SU-DHL-6 (cell line): ENCODE data around the gene IFT122.
"Not testable (repeated sequence)": the region's sequence is repeated elsewhere in the genome, so short reads cannot be mapped to it uniquely, and the experiment has no call there.

Experiments
- H2AFZ ChIP-seq: fragments of 200-600 bp; sonication (generic); 2 replicates; pipeline ENCODE4 v1.6.1; 2014; ENCODE audit warnings: low read depth, mild to moderate bottlenecking, moderate library complexity, mixed read lengths, antibody characterized with exemption, low read length; ENCODE audit not compliant: severe bottlenecking
- H3F3A ChIP-seq: fragments of 200-600 bp; shearing (Covaris generic); 2 replicates; pipeline ENCODE4 v1.6.0; 2016; ENCODE audit warnings: antibody characterized with exemption, mild to moderate bottlenecking; ENCODE audit not compliant: insufficient read depth
- H3K27ac ChIP-seq: fragments of 200-600 bp; sonication (generic); 2 replicates; pipeline ENCODE4 v1.5.1; 2016; ENCODE audit warnings: low read depth, mild to moderate bottlenecking, low read length, moderate library complexity, mixed read lengths
- H3K27me3 ChIP-seq: fragments of 200-600 bp; sonication (generic), shearing (Covaris generic); 2 replicates; pipeline ENCODE4 v1.6.0; 2014; ENCODE audit warnings: mild to moderate bottlenecking, low read length
- H3K36me3 ChIP-seq: fragments of 200-600 bp; sonication (generic); 2 replicates; pipeline ENCODE4 v1.6.1; 2014; ENCODE audit warnings: mild to moderate bottlenecking, low read length, mixed read lengths
- H3K4me2 ChIP-seq: fragments of 300-600, 200-600 bp; shearing (Covaris generic), sonication (generic); 2 replicates; pipeline ENCODE4 v1.6.0; 2014; ENCODE audit warnings: low read length, low read depth, mild to moderate bottlenecking; ENCODE audit not compliant: poor library complexity, severe bottlenecking
- H3K4me3 ChIP-seq: fragments of 200-600 bp; sonication (generic); 2 replicates; pipeline ENCODE4 v1.5.1; 2014; ENCODE audit warnings: antibody characterized with exemption, low read length, mild to moderate bottlenecking, mixed read lengths; ENCODE audit not compliant: insufficient read depth, poor library complexity, severe bottlenecking
- H3K79me2 ChIP-seq: fragments of 200-600 bp; sonication (generic); 2 replicates; pipeline ENCODE4 v1.6.1; 2014; ENCODE audit warnings: mild to moderate bottlenecking, low read length, moderate library complexity; ENCODE audit not compliant: insufficient read depth
- H3K9ac ChIP-seq: fragments of 200-600 bp; sonication (generic); 2 replicates; pipeline ENCODE4 v1.7.0; 2014; ENCODE audit warnings: mild to moderate bottlenecking, low read length
- H3K9me2 ChIP-seq: fragments of 200-600 bp; sonication (generic); replicated peaks from 2 replicates; pipeline ENCODE4 v1.6.1; 2014; ENCODE audit warnings: low read length; ENCODE audit not compliant: insufficient read depth
- H3K9me3 ChIP-seq: fragments of 200-600 bp; sonication (generic); 2 replicates; pipeline ENCODE4 v1.6.1; 2014; ENCODE audit warnings: low read length, mixed read lengths; ENCODE audit not compliant: insufficient read depth
- H4K20me1 ChIP-seq: fragments of 200-600 bp; sonication (generic); 2 replicates; pipeline ENCODE4 v1.6.1; 2014; ENCODE audit warnings: low read depth, mild to moderate bottlenecking, antibody characterized with exemption, low read length, moderate library complexity, mixed read lengths
- EZH2phosphoT487 ChIP-seq: fragments of 200-600 bp; sonication (generic), shearing (Covaris generic); conservative IDR thresholded peaks from 2 replicates; pipeline ENCODE4 v1.6.1; 2018; ENCODE audit warnings: mild to moderate bottlenecking, antibody characterized with exemption, low read length, moderate library complexity, mixed read lengths
- TF ChIP-seq, protein P1 (sequence below): fragments of 200-600 bp; sonication (generic); IDR thresholded peaks from one replicate; pipeline ENCODE4 v1.5.1; 2017; ENCODE audit warnings: antibody characterized with exemption, mild to moderate bottlenecking, low read length, moderate library complexity; ENCODE audit not compliant: insufficient read depth, poor library complexity, severe bottlenecking

The IFT122 gene

DNA sequence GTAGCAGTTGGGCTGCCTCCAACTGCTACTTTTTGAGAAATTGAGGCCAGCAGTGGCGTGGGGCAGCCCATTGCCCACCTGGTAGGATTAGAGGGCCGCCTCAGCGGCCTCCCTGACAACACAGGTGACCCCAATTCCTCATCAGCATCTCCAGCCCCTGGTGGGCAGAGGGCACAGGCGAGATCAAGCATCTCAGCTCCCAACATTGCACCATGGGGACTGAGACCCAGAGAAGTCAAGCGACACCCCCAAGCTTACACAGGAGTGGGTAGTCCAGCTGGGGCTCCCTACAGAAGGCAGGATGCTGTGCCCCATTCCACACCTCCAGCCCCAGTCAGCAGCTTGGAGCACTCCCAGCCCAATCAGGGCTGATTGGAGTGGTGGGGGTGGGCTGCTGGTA, 102.7 kb downstream of the IFT122 start:
- H3K9ac ChIP-seq: no peak overlapping the region
- H4K20me1 ChIP-seq: no peaks in the 10 kb centered on the region
- H3F3A ChIP-seq: no peaks in the 10 kb centered on the region
- no peak overlapping the region for H3K4me3 ChIP-seq
- no peaks in the 10 kb centered on the region for H3K79me2 ChIP-seq
- H3K4me2 ChIP-seq: no peak overlapping the region
- H3K9me3 ChIP-seq: no peaks in the 10 kb centered on the region
- no peak overlapping the region for H3K27ac ChIP-seq
- no peaks in the 10 kb centered on the region for H3K27me3 ChIP-seq
- no peak overlapping the region for H2AFZ ChIP-seq
- H3K36me3 ChIP-seq: no peaks in the 10 kb centered on the region
- TF ChIP-seq EZH2phosphoT487: no peak
- TF ChIP-seq, protein P1, sequence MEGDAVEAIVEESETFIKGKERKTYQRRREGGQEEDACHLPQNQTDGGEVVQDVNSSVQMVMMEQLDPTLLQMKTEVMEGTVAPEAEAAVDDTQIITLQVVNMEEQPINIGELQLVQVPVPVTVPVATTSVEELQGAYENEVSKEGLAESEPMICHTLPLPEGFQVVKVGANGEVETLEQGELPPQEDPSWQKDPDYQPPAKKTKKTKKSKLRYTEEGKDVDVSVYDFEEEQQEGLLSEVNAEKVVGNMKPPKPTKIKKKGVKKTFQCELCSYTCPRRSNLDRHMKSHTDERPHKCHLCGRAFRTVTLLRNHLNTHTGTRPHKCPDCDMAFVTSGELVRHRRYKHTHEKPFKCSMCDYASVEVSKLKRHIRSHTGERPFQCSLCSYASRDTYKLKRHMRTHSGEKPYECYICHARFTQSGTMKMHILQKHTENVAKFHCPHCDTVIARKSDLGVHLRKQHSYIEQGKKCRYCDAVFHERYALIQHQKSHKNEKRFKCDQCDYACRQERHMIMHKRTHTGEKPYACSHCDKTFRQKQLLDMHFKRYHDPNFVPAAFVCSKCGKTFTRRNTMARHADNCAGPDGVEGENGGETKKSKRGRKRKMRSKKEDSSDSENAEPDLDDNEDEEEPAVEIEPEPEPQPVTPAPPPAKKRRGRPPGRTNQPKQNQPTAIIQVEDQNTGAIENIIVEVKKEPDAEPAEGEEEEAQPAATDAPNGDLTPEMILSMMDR: no peak
- H3K9me2 ChIP-seq: no peaks in the 10 kb centered on the region

DNA sequence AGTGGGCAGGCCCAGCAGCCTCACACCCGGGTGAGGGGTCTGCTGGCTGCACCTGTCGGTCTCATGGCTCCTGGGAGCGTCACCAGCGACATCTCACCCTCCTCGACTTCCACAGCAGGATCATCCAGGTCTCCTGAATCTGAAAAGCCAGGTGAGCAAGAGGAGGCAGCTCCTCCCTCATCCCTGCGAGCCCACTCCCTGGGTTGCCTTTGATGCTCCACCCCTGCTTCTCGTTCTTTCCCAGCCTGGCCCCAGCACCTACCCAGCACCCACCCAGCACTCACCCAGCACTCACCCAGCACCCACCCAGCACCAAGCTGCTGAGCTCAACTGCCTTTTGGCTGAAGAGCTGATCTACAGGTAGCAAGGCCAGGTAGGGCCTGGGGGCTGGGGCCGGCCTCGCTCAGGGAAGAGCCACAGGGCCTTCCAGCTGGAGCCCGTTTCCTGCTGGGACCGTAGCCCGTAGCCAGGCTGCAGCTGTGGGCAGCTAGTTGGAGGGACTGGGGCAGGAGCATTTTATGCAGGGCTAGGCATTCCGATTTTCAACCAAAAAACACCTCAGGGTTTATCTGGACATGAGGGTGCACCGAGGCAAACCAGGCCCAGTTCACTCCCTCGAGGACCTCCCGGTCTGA, 103.2 kb downstream of the IFT122 start, which contains the start of gene H1-8:
Gene H1-8, plus strand, starts transcription at position 20 of the 635 bp plus-strand sequence. Its CDS starts 44 bp downstream, at position 64.
- TF ChIP-seq, protein P1: no peak
- TF ChIP-seq EZH2phosphoT487: no peak

DNA sequence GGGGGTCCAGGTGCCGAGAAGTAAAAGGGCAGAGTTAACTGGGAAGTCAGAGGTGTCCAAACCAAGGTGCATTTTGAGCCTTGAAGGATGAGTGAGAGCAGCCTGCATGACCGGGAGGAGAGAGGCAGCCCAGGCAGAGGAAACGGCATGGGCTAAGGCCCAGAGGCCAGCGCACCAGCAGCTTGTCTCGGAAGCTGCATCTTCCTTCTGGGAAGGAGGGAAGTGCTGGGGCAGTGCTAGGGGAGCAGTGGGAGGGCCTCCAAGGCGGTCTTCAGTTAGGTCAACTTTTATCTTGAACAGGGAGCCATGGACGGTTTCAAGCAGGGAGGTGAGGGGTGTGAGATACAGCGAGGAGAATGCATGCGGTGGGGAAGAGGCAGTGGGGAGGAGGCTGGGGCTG, 104.0 kb downstream of the IFT122 start:
- TF ChIP-seq EZH2phosphoT487: no peak
- TF ChIP-seq, protein P1: no peak
- Histone ChIP-seq H3K9me2 (no peaks in the 10 kb centered on the region), H2AFZ (no peak overlapping the region), H3K9ac (no peak overlapping the region), H3K9me3 (no peaks in the 10 kb centered on the region), H3K27me3 (no peaks in the 10 kb centered on the region), H3K4me3 (no peak overlapping the region), H3K4me2 (no peak overlapping the region), H3K79me2 (no peaks in the 10 kb centered on the region), H3K36me3 (no peaks in the 10 kb centered on the region), H3F3A (no peaks in the 10 kb centered on the region), H4K20me1 (no peaks in the 10 kb centered on the region), H3K27ac (no peak overlapping the region)

More for the DNA sequence above, 103.2 kb downstream of the IFT122 start, which contains the start of gene H1-8:
- no peaks in the 10 kb centered on the region for H3K9me3 ChIP-seq
- no peak within 1 kb of the TSS for H3K9ac ChIP-seq
- no peaks in the 10 kb centered on the region for H3K36me3 ChIP-seq
- H2AFZ ChIP-seq: no peak within 1 kb of the TSS
- H4K20me1 ChIP-seq: no peaks in the 10 kb centered on the region
- no peaks in the 10 kb centered on the region for H3F3A ChIP-seq
- no peak within 1 kb of the TSS for H3K4me3 ChIP-seq
- H3K27me3 ChIP-seq: no peaks in the 10 kb centered on the region
- H3K4me2 ChIP-seq: no peak within 1 kb of the TSS
- H3K79me2 ChIP-seq: no peaks in the 10 kb centered on the region
- H3K9me2 ChIP-seq: no peaks in the 10 kb centered on the region
- no peak within 1 kb of the TSS for H3K27ac ChIP-seq

DNA sequence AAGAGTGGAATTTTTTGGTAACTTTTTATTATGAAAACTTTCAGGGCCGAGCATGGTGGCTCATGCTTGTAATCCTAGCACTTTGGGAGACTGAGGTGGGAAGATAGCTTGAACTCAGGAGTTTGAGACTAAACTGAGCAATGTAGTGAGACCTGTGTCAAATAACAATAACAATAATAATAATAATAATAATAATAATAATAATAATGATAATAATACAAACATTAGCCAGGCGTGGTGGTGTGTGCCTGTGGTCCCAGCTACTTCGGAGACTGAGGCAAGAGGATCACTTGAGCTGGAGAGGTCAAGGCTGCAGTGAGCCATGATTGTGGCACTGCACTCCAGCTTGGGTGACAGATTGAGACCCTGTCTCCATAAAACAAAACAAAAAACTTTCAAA, 105.9 kb downstream of the IFT122 start:
- H3K79me2 ChIP-seq, H3F3A ChIP-seq, H3K9ac ChIP-seq, H3K4me3 ChIP-seq, H3K4me2 ChIP-seq, H3K9me2 ChIP-seq, H3K9me3 ChIP-seq, H3K36me3 ChIP-seq, H4K20me1 ChIP-seq, H2AFZ ChIP-seq, H3K27me3 ChIP-seq, H3K27ac ChIP-seq: not testable (repeated sequence)
